Measurements from ENCODE around the gene DHRS11. TPM values are rescaled to one million over a fixed set of nuclear protein-coding genes. Genes with fewer than 3 reads are reported as not detected.

The DHRS11 gene
- total RNA-seq, 2 donors from 2014 or later, result 10.1 to 17.3 TPM

Other genes with a start within 250 kb of the DHRS11 start
- gene TBC1D3H, start 203.4 kb upstream of the DHRS11 start, total RNA-seq, result under 1 TPM in 1 of 2 donors, not detected in 1; 0.27 TPM
- gene ZNHIT3, start 105.2 kb upstream of the DHRS11 start, total RNA-seq, result 10 to 100 TPM; 13.8 to 27.1 TPM
- 10 to 100 TPM; 43.9 to 66.7 TPM for gene MYO19, start 57.0 kb upstream of the DHRS11 start, total RNA-seq
- gene PIGW, start 56.9 kb upstream of the DHRS11 start, total RNA-seq, result 10 to 100 TPM in 1 of 2 donors, 1 to 10 TPM in 1; 1.8 to 10.7 TPM
- 10 to 100 TPM; 57.3 to 69.8 TPM for gene GGNBP2, start 47.0 kb upstream of the DHRS11 start, total RNA-seq
- gene MRM1, start 9.7 kb downstream of the DHRS11 start, total RNA-seq, result 1 to 10 TPM; 3.8 to 3.9 TPM

Measured in thoracic aorta (tissue), 2 donors.